Cerebellar nuclear complex (tissue), 1 donor: ENCODE results near the gene GMEB2.

Source experiments
- DNase-seq, 2 experiments: peaks; one replicate each; lab custom pipeline; 2025; lab: John Stamatoyannopoulos, UW

The GMEB2 gene

GRCh38 chr20:63589261-63590217 is 37.4 kb downstream of the GMEB2 start:
- DNase-seq, result no peak

- DNase-seq, result no peak
These were observed 38.3 kb downstream of the GMEB2 start for GRCh38 chr20:63588641-63589041.

- DNase-seq, result no peak
These were observed 38.9 kb downstream of the GMEB2 start for GRCh38 chr20:63587776-63588591.

- no peak for DNase-seq
These were observed 39.6 kb downstream of the GMEB2 start for GRCh38 chr20:63587256-63587655.

- no peak for DNase-seq
These were observed 40.1 kb downstream of the GMEB2 start for GRCh38 chr20:63586797-63587196.

- no peak for DNase-seq
These were observed 41.0 kb downstream of the GMEB2 start for GRCh38 chr20:63585616-63586565.

GRCh38 chr20:63582382-63583063 is 44.4 kb downstream of the GMEB2 start:
- no peak for DNase-seq

- no peak for DNase-seq
These were observed 46.0 kb downstream of the GMEB2 start for GRCh38 chr20:63580796-63581461.

- no peak for DNase-seq
These were observed 47.7 kb downstream of the GMEB2 start for GRCh38 chr20:63579017-63579694.

GRCh38 chr20:63578224-63579016 is 48.5 kb downstream of the GMEB2 start:
- no peak for DNase-seq

- DNase-seq, result peak in 1 of 2 experiments; percentile 5
These were observed 49.5 kb downstream of the GMEB2 start for GRCh38 chr20:63577317-63577894.

- DNase-seq, result no peak
These were observed 50.6 kb downstream of the GMEB2 start for GRCh38 chr20:63576311-63576710.

GRCh38 chr20:63574829-63575743 is 51.8 kb downstream of the GMEB2 start:
- no peak for DNase-seq

GRCh38 chr20:63574156-63574828 is 52.6 kb downstream of the GMEB2 start, which contains the start of gene HELZ2:
TSS of gene HELZ2 (minus strand) at chr20:63574239. CDS start at chr20:63572385, 1,854 bp downstream.
- no peak for DNase-seq

GRCh38 chr20:63573647-63574131 is 53.2 kb downstream of the GMEB2 start:
- no peak for DNase-seq

- no peak for DNase-seq
These were observed 53.9 kb downstream of the GMEB2 start for GRCh38 chr20:63572788-63573646.
